Lung microvascular endothelial cell (primary cell): ENCODE results near the gene ADIPOQ. TPM values are rescaled to one million over a fixed set of nuclear protein-coding genes. Genes with fewer than 3 reads are reported as not detected.
"Not testable (repeated sequence)": the region's sequence is repeated elsewhere in the genome, so short reads cannot be mapped to it uniquely, and the experiment has no call there.

Experiments
- DNase-seq, 2 donors: peaks; one replicate each; pipeline versions ENCODE4 v3.0.0 to v3.0.0-alpha.2; 2010; ENCODE audit warnings: low read depth in 2 of 2
- total RNA-seq: library from RNA; depleted of rRNA; stranded (reverse); fragments of >200 nt; gene quantifications from 2 replicates; pipeline ENCODE4 v1.2.1, GENCODE V29; 2014

ADIPOQ gene
- total RNA-seq, 1 donor from 2014 or later: not detected

- DNase-seq: peak; percentile 51 to 78
Observed at GRCh38 chr3:186870421-186871201, 28.1 kb downstream of the ADIPOQ start.

- peak; percentile 79 to 84 for DNase-seq
Observed at GRCh38 chr3:186871403-186871924, 29.0 kb downstream of the ADIPOQ start.

- DNase-seq: not testable (repeated sequence)
Observed at GRCh38 chr3:186873796-186874195, 31.3 kb downstream of the ADIPOQ start.

GRCh38 chr3:186874216-186874615, 31.7 kb downstream of the ADIPOQ start:
- not testable (repeated sequence) for DNase-seq

- not testable (repeated sequence) for DNase-seq
Observed at GRCh38 chr3:186874841-186875240, 32.3 kb downstream of the ADIPOQ start.

GRCh38 chr3:186875708-186876107, 33.2 kb downstream of the ADIPOQ start:
- no peak for DNase-seq

- no peak for DNase-seq
Observed at GRCh38 chr3:186879781-186880180, 37.3 kb downstream of the ADIPOQ start.

- no peak for DNase-seq
Observed at GRCh38 chr3:186880406-186880805, 37.9 kb downstream of the ADIPOQ start.

- DNase-seq: no peak
Observed at GRCh38 chr3:186882150-186882524, 39.6 kb downstream of the ADIPOQ start.

GRCh38 chr3:186882881-186883685, 40.6 kb downstream of the ADIPOQ start:
- peak; percentile 63 to 88 for DNase-seq

- no peak for DNase-seq
Observed at GRCh38 chr3:186883686-186884058, 41.2 kb downstream of the ADIPOQ start.

- DNase-seq: not testable (repeated sequence)
Observed at GRCh38 chr3:186884868-186885267, 42.4 kb downstream of the ADIPOQ start.

GRCh38 chr3:186886202-186886981, 43.9 kb downstream of the ADIPOQ start:
- DNase-seq: no peak

- not testable (repeated sequence) for DNase-seq
Observed at GRCh38 chr3:186887507-186887938, 45.0 kb downstream of the ADIPOQ start.

- DNase-seq: peak in 1 of 2 donors; percentile 52
Observed at GRCh38 chr3:186888569-186888968, 46.1 kb downstream of the ADIPOQ start.

GRCh38 chr3:186889698-186890097, 47.2 kb downstream of the ADIPOQ start:
- DNase-seq: not testable (repeated sequence)

- no peak for DNase-seq
Observed at GRCh38 chr3:186890911-186891310, 48.4 kb downstream of the ADIPOQ start.

GRCh38 chr3:186893071-186893470, 50.6 kb downstream of the ADIPOQ start:
- not testable (repeated sequence) for DNase-seq

- DNase-seq: no peak
Observed at GRCh38 chr3:186895406-186895805, 52.9 kb downstream of the ADIPOQ start.

GRCh38 chr3:186896006-186896405, 53.5 kb downstream of the ADIPOQ start:
- no peak for DNase-seq

GRCh38 chr3:186896875-186897274, 54.4 kb downstream of the ADIPOQ start:
- no peak for DNase-seq
